Neural progenitor cell (in vitro differentiated cells): ENCODE measurements around the gene PTPN22. TPM values are rescaled to one million over a fixed set of nuclear protein-coding genes. Genes with fewer than 3 reads are reported as not detected.

ENCODE experiments used
- DNase-seq: peaks from one replicate; pipeline ENCODE4 v3.0.0-alpha.2; 2016; ENCODE audit warnings: low spot score
- H2AFZ ChIP-seq: fragments of 200-600 bp; sonication (generic); replicated peaks from 2 replicates; pipeline ENCODE4 v1.6.1; 2016; ENCODE audit warnings: antibody characterized with exemption
- H3F3A ChIP-seq: fragments of 200-600 bp; sonication (generic); 2 replicates; pipeline ENCODE4 v1.6.1; 2016; ENCODE audit warnings: antibody characterized with exemption, low read depth
- H3K27ac ChIP-seq: fragments of 200-600 bp; sonication (generic); 2 replicates; pipeline ENCODE4 v1.5.1; 2016; ENCODE audit warnings: mild to moderate bottlenecking
- H3K27me3 ChIP-seq: fragments of 200-600 bp; sonication (generic); 2 replicates; pipeline ENCODE4 v1.6.1; 2016; ENCODE audit warnings: mild to moderate bottlenecking, moderate library complexity
- H3K36me3 ChIP-seq: fragments of 200-600 bp; sonication (generic); 2 replicates; pipeline ENCODE4 v1.5.1; 2016
- H3K4me1 ChIP-seq: fragments of 200-600 bp; sonication (generic); 2 replicates; pipeline ENCODE4 v1.6.1; 2016; ENCODE audit warnings: mixed run types
- H3K4me2 ChIP-seq: fragments of 200-600 bp; sonication (generic); 2 replicates; pipeline ENCODE4 v1.6.1; 2016
- H3K4me3 ChIP-seq: fragments of 200-600 bp; sonication (generic); 2 replicates; pipeline ENCODE4 v1.5.1; 2016
- H3K79me2 ChIP-seq: fragments of 200-600 bp; sonication (generic); 2 replicates; pipeline ENCODE4 v1.6.1; 2016; ENCODE audit warnings: low read depth
- H3K9ac ChIP-seq: fragments of 200-600 bp; sonication (generic); 2 replicates; pipeline ENCODE4 v1.6.1; 2016
- H3K9me3 ChIP-seq: fragments of 200-600 bp; sonication (generic); 2 replicates; pipeline ENCODE4 v1.5.1; 2016; ENCODE audit warnings: low read depth
- H4K20me1 ChIP-seq: fragments of 200-600 bp; sonication (generic); 2 replicates; pipeline ENCODE4 v1.6.1; 2016; ENCODE audit warnings: low read depth
- H3K27ac Mint-ChIP-seq: 3 replicates; pipeline ENCODE4 v1.8.0; 2021; ENCODE audit warnings: mixed read lengths
- H3K27me3 Mint-ChIP-seq: 2 replicates; pipeline ENCODE4 v1.8.0; 2022; ENCODE audit warnings: low read depth, mild to moderate bottlenecking, inconsistent platforms, moderate library complexity, mixed read lengths; ENCODE audit not compliant: insufficient read depth
- H3K36me3 Mint-ChIP-seq: 3 replicates; pipeline ENCODE4 v1.8.0; 2021; ENCODE audit warnings: mixed read lengths
- H3K4me1 Mint-ChIP-seq: 3 replicates; pipeline ENCODE4 v1.8.0; 2021; ENCODE audit warnings: mixed read lengths
- H3K4me3 Mint-ChIP-seq: 3 replicates; pipeline ENCODE4 v1.8.0; 2021; ENCODE audit warnings: mild to moderate bottlenecking, moderate library complexity, mixed read lengths
- H3K9me3 Mint-ChIP-seq: 3 replicates; pipeline ENCODE4 v1.8.0; 2020; ENCODE audit warnings: mixed read lengths
- EZH2 ChIP-seq: fragments of 200-600 bp; sonication (generic); IDR thresholded peaks from 2 replicates; pipeline ENCODE4 v1.6.1; 2017; ENCODE audit warnings: antibody characterized with exemption, mild to moderate bottlenecking, moderate library complexity
- EZH2phosphoT487 ChIP-seq: fragments of 200-600 bp; sonication (generic); IDR thresholded peaks from 2 replicates; pipeline ENCODE4 v1.6.1; 2017; ENCODE audit warnings: antibody characterized with exemption
- total RNA-seq: library from RNA; depleted of rRNA; stranded (reverse); fragments of >200 nt; gene quantifications from 2 replicates; pipeline ENCODE4 v1.2.3, GENCODE V29; 2015; ENCODE audit warnings: low replicate concordance
- TF ChIP-seq, protein P1 (sequence below): fragments of 200-600 bp; sonication (generic); IDR thresholded peaks from 2 replicates; pipeline ENCODE4 v1.5.1; 2017; ENCODE audit warnings: antibody characterized with exemption, mild to moderate bottlenecking

The PTPN22 gene
- total RNA-seq, 1 donor from 2014 or later: not detected

DNA sequence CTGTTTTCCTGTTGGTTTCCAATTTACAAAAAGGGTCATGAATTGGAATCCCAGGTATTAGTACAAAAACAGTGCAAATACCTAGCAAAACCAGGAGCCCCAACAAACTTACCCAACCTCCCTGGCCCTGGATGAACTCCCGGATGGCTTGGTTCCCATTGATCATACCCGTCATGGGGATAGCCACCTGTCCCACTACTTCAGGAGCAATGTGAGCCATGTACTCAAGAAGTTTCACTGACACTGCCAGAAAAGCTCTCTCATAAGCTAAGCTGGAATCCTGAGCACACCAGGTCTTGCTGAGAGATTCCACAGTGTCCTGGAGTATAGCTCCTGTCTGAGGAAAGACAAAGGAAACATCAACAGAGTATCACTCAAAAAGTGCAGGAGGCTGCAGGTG is 10.1 kb upstream of the PTPN22 start:
- Histone ChIP-seq H3K4me3 (no peak overlapping the region), H2AFZ (peak overlapping the region; percentile 97), H3K27me3 (no peaks in the 10 kb centered on the region), H3K36me3 (no peaks in the 10 kb centered on the region), H3K4me1 (peaks cover 14% of the 10 kb centered on the region), H3K4me2 (no peak overlapping the region), H3K9me3 (no peaks in the 10 kb centered on the region), H3F3A (peaks cover 8% of the 10 kb centered on the region), H3K9ac (no peak overlapping the region), H3K79me2 (no peaks in the 10 kb centered on the region), H3K27ac (no peak overlapping the region), H4K20me1 (no peaks in the 10 kb centered on the region)
- H3K36me3 Mint-ChIP-seq: no peaks in the 10 kb centered on the region
- H3K27ac Mint-ChIP-seq: no peak overlapping the region
- DNase-seq: no peak
- H3K27me3 Mint-ChIP-seq: no peaks in the 10 kb centered on the region
- TF ChIP-seq EZH2phosphoT487 (no peak), EZH2 (no peak)
- TF ChIP-seq, protein P1, sequence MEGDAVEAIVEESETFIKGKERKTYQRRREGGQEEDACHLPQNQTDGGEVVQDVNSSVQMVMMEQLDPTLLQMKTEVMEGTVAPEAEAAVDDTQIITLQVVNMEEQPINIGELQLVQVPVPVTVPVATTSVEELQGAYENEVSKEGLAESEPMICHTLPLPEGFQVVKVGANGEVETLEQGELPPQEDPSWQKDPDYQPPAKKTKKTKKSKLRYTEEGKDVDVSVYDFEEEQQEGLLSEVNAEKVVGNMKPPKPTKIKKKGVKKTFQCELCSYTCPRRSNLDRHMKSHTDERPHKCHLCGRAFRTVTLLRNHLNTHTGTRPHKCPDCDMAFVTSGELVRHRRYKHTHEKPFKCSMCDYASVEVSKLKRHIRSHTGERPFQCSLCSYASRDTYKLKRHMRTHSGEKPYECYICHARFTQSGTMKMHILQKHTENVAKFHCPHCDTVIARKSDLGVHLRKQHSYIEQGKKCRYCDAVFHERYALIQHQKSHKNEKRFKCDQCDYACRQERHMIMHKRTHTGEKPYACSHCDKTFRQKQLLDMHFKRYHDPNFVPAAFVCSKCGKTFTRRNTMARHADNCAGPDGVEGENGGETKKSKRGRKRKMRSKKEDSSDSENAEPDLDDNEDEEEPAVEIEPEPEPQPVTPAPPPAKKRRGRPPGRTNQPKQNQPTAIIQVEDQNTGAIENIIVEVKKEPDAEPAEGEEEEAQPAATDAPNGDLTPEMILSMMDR: no peak
- H3K9me3 Mint-ChIP-seq: no peaks in the 10 kb centered on the region
- no peaks in the 10 kb centered on the region for H3K4me1 Mint-ChIP-seq
- no peak overlapping the region for H3K4me3 Mint-ChIP-seq

- H3K4me1 ChIP-seq: peaks cover 14% of the 10 kb centered on the region
- Mint-ChIP-seq H3K27me3 (no peaks in the 10 kb centered on the region), H3K36me3 (no peaks in the 10 kb centered on the region), H3K4me1 (no peaks in the 10 kb centered on the region), H3K27ac (no peak overlapping the region), H3K9me3 (no peaks in the 10 kb centered on the region), H3K4me3 (no peak overlapping the region)
- no peaks in the 10 kb centered on the region for H4K20me1 ChIP-seq
- H3K9me3 ChIP-seq: no peaks in the 10 kb centered on the region
- no peak overlapping the region for H3K4me3 ChIP-seq
- no peak for DNase-seq
- H2AFZ ChIP-seq: no peak overlapping the region
- H3K36me3 ChIP-seq: no peaks in the 10 kb centered on the region
- peaks cover 8% of the 10 kb centered on the region for H3F3A ChIP-seq
- TF ChIP-seq, protein P1: no peak
- TF ChIP-seq EZH2phosphoT487 (no peak), EZH2 (no peak)
- no peak overlapping the region for H3K4me2 ChIP-seq
- H3K79me2 ChIP-seq: no peaks in the 10 kb centered on the region
- no peak overlapping the region for H3K9ac ChIP-seq
- no peak overlapping the region for H3K27ac ChIP-seq
- no peaks in the 10 kb centered on the region for H3K27me3 ChIP-seq
These were observed 8.2 kb upstream of the PTPN22 start for GRCh38 chr1:113879739-113880038.

- Mint-ChIP-seq H3K27me3 (no peaks in the 10 kb centered on the region), H3K4me1 (no peaks in the 10 kb centered on the region), H3K4me3 (no peak overlapping the region), H3K9me3 (no peaks in the 10 kb centered on the region), H3K27ac (no peak overlapping the region), H3K36me3 (no peaks in the 10 kb centered on the region)
- Histone ChIP-seq H3K4me1 (peaks cover 9% of the 10 kb centered on the region), H3K9me3 (no peaks in the 10 kb centered on the region), H3K79me2 (no peaks in the 10 kb centered on the region), H3K4me2 (no peak overlapping the region), H3K36me3 (no peaks in the 10 kb centered on the region), H3K27me3 (no peaks in the 10 kb centered on the region), H3F3A (peaks cover 8% of the 10 kb centered on the region), H4K20me1 (no peaks in the 10 kb centered on the region), H3K9ac (no peak overlapping the region), H3K4me3 (no peak overlapping the region), H2AFZ (no peak overlapping the region), H3K27ac (no peak overlapping the region)
- DNase-seq: no peak
- TF ChIP-seq EZH2phosphoT487 (no peak), EZH2 (no peak)
- TF ChIP-seq, protein P1: no peak
These were observed 4.7 kb upstream of the PTPN22 start for GRCh38 chr1:113876176-113876575.

DNA sequence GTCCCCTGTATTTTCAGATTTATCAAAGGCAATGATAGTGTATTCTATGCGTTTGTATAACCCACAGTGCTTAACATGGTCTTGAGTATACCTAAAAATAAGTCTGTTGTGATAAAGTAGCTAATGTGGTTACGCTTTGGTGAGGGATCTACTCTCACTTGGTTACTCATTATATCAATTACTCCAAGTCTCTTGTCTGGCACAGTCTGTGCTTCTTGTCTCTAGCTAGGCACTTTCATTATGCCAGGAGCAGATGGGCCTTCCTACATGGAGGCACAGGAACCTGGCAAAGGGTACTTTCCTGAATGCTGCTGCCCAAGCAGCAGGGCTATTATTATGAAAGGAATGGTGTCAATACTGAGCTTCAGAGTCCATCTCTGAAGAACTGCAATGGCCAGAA is 4.2 kb upstream of the PTPN22 start:
- Mint-ChIP-seq H3K4me3 (no peak overlapping the region), H3K4me1 (no peaks in the 10 kb centered on the region), H3K27ac (no peak overlapping the region), H3K9me3 (no peaks in the 10 kb centered on the region), H3K27me3 (no peaks in the 10 kb centered on the region), H3K36me3 (no peaks in the 10 kb centered on the region)
- no peak overlapping the region for H3K9ac ChIP-seq
- TF ChIP-seq, protein P1: no peak
- TF ChIP-seq EZH2phosphoT487 (no peak), EZH2 (no peak)
- H3K27me3 ChIP-seq: no peaks in the 10 kb centered on the region
- H3K36me3 ChIP-seq: no peaks in the 10 kb centered on the region
- peaks cover 4% of the 10 kb centered on the region for H3F3A ChIP-seq
- no peak overlapping the region for H3K4me3 ChIP-seq
- no peak for DNase-seq
- no peak overlapping the region for H2AFZ ChIP-seq
- H3K9me3 ChIP-seq: no peaks in the 10 kb centered on the region
- H3K4me1 ChIP-seq: peaks cover 4% of the 10 kb centered on the region
- no peaks in the 10 kb centered on the region for H4K20me1 ChIP-seq
- H3K79me2 ChIP-seq: no peaks in the 10 kb centered on the region
- H3K27ac ChIP-seq: no peak overlapping the region
- H3K4me2 ChIP-seq: no peak overlapping the region
